ENCODE data around the gene AGFG2. TPM values are rescaled to one million over a fixed set of nuclear protein-coding genes. Genes with fewer than 3 reads are reported as not detected.

AGFG2 gene
- total and polyA plus RNA-seq, 2 of the 13 experiments (the other 11 are each of a cell fraction or from before 2014, with no cell fraction given): 125 to 132 TPM

- TF ChIP-seq, protein P1, sequence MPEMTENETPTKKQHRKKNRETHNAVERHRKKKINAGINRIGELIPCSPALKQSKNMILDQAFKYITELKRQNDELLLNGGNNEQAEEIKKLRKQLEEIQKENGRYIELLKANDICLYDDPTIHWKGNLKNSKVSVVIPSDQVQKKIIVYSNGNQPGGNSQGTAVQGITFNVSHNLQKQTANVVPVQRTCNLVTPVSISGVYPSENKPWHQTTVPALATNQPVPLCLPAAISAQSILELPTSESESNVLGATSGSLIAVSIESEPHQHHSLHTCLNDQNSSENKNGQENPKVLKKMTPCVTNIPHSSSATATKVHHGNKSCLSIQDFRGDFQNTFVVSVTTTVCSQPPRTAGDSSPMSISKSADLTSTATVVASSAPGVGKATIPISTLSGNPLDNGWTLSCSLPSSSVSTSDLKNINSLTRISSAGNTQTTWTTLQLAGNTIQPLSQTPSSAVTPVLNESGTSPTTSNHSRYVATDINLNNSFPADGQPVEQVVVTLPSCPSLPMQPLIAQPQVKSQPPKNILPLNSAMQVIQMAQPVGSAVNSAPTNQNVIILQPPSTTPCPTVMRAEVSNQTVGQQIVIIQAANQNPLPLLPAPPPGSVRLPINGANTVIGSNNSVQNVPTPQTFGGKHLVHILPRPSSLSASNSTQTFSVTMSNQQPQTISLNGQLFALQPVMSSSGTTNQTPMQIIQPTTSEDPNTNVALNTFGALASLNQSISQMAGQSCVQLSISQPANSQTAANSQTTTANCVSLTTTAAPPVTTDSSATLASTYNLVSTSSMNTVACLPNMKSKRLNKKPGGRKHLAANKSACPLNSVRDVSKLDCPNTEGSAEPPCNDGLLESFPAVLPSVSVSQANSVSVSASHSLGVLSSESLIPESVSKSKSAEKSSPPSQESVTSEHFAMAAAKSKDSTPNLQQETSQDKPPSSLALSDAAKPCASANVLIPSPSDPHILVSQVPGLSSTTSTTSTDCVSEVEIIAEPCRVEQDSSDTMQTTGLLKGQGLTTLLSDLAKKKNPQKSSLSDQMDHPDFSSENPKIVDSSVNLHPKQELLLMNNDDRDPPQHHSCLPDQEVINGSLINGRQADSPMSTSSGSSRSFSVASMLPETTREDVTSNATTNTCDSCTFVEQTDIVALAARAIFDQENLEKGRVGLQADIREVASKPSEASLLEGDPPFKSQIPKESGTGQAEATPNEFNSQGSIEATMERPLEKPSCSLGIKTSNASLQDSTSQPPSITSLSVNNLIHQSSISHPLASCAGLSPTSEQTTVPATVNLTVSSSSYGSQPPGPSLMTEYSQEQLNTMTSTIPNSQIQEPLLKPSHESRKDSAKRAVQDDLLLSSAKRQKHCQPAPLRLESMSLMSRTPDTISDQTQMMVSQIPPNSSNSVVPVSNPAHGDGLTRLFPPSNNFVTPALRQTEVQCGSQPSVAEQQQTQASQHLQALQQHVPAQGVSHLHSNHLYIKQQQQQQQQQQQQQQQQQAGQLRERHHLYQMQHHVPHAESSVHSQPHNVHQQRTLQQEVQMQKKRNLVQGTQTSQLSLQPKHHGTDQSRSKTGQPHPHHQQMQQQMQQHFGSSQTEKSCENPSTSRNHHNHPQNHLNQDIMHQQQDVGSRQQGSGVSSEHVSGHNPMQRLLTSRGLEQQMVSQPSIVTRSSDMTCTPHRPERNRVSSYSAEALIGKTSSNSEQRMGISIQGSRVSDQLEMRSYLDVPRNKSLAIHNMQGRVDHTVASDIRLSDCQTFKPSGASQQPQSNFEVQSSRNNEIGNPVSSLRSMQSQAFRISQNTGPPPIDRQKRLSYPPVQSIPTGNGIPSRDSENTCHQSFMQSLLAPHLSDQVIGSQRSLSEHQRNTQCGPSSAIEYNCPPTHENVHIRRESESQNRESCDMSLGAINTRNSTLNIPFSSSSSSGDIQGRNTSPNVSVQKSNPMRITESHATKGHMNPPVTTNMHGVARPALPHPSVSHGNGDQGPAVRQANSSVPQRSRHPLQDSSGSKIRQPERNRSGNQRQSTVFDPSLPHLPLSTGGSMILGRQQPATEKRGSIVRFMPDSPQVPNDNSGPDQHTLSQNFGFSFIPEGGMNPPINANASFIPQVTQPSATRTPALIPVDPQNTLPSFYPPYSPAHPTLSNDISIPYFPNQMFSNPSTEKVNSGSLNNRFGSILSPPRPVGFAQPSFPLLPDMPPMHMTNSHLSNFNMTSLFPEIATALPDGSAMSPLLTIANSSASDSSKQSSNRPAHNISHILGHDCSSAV (CRISPR knock-in tag; IDR thresholded peaks at IDR 0.05; ENCODE audit: borderline replicate concordance): 0 out of 2 replicates have a peak, but pooled peaks have one; percentile 70
- TF ChIP-seq GABPB1 (CRISPR knock-in tag; IDR thresholded peaks at IDR 0.05) (peak; percentile 5; the same call in 1 of the 2 replicates), ZMYM4 (CRISPR knock-in tag; IDR thresholded peaks at IDR 0.05) (no peak), TAF1 (CRISPR knock-in tag; IDR thresholded peaks at IDR 0.05) (no peak), NR3C1 (CRISPR knock-in tag; IDR thresholded peaks at IDR 0.05) (no peak), GATAD1 (CRISPR knock-in tag; IDR thresholded peaks at IDR 0.05) (no peak), AHR (CRISPR knock-in tag; IDR thresholded peaks at IDR 0.05) (no peak), NPAS2 (CRISPR knock-in tag; IDR thresholded peaks at IDR 0.05; ENCODE audit: borderline replicate concordance) (no peak), SMAD3 (CRISPR knock-in tag; IDR thresholded peaks at IDR 0.05) (no peak), ZNF501 (CRISPR knock-in tag; IDR thresholded peaks at IDR 0.05) (peak; percentile 47), BRCA1 (CRISPR knock-in tag; IDR thresholded peaks at IDR 0.05) (no peak), KLF16 (CRISPR knock-in tag; IDR thresholded peaks at IDR 0.05) (no peak), ADNP (CRISPR knock-in tag; IDR thresholded peaks at IDR 0.05) (no peak), ZFAT (CRISPR knock-in tag; conservative IDR thresholded peaks at IDR 0.05) (no peak), ZNF235 (CRISPR knock-in tag; IDR thresholded peaks at IDR 0.05; ENCODE audit: borderline replicate concordance) (no peak), TRIM24 (CRISPR knock-in tag; IDR thresholded peaks at IDR 0.05) (no peak)
- TF ChIP-seq, protein P2, sequence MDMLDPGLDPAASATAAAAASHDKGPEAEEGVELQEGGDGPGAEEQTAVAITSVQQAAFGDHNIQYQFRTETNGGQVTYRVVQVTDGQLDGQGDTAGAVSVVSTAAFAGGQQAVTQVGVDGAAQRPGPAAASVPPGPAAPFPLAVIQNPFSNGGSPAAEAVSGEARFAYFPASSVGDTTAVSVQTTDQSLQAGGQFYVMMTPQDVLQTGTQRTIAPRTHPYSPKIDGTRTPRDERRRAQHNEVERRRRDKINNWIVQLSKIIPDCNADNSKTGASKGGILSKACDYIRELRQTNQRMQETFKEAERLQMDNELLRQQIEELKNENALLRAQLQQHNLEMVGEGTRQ (IDR thresholded peaks at IDR 0.05; ENCODE audit: low read depth, low read length): no peak
- TF ChIP-seq, protein P2 (CRISPR knock-in tag; IDR thresholded peaks at IDR 0.05; ENCODE audit: borderline replicate concordance): no peak
These were observed 28.2 kb downstream of the AGFG2 start (continued) for GRCh38 chr7:100567031-100567730.
